GM21737 (cell line): ENCODE data around the gene SCG3.
A peak's percentile ranks its signal among the peaks of the same experiment; 100 is the strongest.

ENCODE experiments used
- ATAC-seq: cut with Tn5 transposase; IDR thresholded peaks from one replicate; pipeline ENCODE4 v1.9.1; 2021; ENCODE audit warnings: mild to moderate bottlenecking, moderate library complexity; ENCODE audit not compliant: unreplicated experiment

Gene SCG3

DNA sequence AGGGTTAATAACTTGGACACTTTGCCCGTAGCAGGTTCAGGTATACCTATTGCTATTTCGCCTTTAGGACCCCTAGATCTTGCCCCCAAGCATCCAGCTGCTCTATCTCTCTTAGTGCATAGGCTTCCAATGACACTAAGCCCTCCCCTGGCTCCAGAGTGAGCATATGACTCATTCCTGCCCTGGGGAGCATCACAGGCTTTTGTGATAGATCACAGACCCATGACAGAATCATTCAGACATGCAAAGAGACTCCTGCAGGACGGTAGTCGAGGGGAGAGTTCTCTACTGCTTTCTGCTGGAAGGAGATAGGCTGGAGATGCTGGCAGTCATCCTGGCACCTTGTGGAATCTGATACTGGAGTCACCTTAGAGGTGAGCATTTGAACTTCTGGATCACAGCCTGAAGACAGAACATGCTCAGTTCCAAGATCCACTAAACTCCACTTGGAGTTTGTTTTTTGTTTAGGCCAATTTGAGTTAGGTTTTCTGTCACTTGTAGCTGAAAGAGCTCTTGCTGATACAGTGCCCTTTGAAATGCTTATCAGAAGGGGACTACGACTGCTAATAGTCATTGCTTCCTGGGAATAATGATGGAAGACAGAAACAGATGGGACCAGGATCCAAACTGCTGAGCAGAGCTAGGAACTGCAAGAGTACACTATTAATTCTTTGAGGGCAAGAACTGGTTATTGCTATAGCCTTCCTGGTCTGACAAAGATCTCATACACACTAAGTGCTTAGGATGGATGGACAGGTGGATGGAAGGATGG is 45.2 kb downstream of the SCG3 start:
- peak; percentile 76 for ATAC-seq

DNA sequence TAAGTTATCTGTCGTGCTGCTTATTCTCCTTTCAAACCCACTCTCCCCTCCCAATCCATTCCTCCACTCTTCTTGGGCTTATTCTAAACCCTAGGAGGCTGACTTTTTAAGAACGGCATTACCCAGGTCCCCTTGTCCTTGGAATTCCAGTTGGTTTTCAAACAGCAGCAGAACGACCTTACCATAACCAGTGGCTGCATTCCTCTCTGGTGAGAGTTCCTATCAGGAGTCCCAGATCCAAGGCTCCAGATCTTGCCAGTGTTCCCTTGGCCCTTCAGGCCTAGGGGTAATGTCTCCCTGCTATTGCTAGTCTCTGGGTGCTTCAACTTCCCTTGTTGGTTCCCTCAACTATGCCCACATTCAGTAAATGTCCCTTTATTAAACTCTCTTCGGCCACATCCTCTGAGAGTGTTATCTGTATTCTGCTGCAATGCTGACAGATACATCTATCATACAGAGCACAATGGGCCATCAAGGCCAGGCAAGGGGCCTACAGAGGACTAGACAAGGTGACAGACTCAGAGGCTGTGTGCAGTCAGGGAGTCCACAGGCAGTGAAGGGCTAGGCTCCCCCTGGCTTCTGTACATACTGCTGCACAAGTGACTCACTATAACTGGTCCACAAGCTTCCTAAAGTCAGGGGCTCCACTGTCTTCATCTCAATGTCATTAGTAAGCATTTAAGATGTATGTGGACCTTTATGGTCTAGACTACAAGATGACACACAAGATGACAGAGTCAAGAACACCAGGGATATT is 46.0 kb downstream of the SCG3 start:
- ATAC-seq, result no peak

GRCh38 chr15:51731549-51732267 is 50.4 kb downstream of the SCG3 start:
- peak; percentile 50 for ATAC-seq

GRCh38 chr15:51732646-51733045 is 51.3 kb downstream of the SCG3 start:
- ATAC-seq, result no peak

DNA sequence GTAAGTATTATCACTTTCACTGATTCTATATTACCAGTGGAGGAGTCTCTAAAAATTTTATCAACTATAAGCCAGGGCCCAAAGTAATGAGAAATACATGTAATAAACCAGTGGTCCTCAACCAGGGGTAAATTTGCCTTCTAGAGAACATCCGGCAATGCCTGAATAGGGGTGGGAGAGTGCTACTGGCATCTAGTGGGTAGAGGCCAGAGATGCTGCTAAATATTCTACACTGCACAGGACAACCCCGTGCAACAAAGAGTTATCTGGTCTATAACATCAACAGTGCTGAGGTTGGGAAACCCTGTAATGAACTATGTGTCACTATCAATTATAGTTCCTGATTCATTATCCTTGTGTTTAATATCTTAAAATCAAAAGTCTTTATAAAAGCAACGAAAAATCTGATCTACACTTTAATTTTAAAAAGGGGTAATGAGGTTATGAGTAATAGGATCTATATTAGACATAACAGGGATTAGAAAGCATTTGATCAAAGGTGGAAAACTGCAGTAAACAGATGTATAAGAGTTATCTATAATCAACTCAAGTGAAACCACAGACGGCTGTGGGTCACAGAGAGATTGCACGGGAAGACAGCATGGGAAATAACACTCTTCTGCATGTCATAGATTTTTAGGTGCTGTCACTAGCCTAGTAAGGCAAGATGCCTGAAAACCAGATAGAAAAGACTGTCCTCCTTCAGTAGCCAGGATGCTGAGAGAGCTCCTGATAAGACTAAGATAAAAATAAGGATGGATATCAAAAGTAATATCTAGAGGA is 54.1 kb downstream of the SCG3 start:
- ATAC-seq, result no peak

GRCh38 chr15:51736069-51736468 is 54.8 kb downstream of the SCG3 start:
- ATAC-seq, result no peak

- peak; percentile 18 for ATAC-seq
These were observed 55.6 kb downstream of the SCG3 start for GRCh38 chr15:51736751-51737521.

GRCh38 chr15:51737522-51738305 is 56.4 kb downstream of the SCG3 start, which contains the start of gene LYSMD2:
LYSMD2 (minus strand) TSS chr15:51737655; CDS start chr15:51737622, 33 bp downstream.
- peak; percentile 41 for ATAC-seq

GRCh38 chr15:51738553-51738952 is 57.2 kb downstream of the SCG3 start:
- no peak for ATAC-seq

GRCh38 chr15:51739061-51739712 is 57.9 kb downstream of the SCG3 start:
- no peak for ATAC-seq

GRCh38 chr15:51749307-51749706 is 68.0 kb downstream of the SCG3 start:
- no peak for ATAC-seq

GRCh38 chr15:51750186-51750585 is 68.9 kb downstream of the SCG3 start:
- no peak for ATAC-seq

GRCh38 chr15:51750792-51751696 is 69.7 kb downstream of the SCG3 start, which contains the start of gene TMOD2:
TMOD2 (plus strand) TSS chr15:51751597; CDS start chr15:51766442, 14,845 bp downstream.
- ATAC-seq, result peak; percentile 69

GRCh38 chr15:51751697-51752683 is 70.7 kb downstream of the SCG3 start:
- peak; percentile 31 for ATAC-seq

GRCh38 chr15:51752888-51753287 is 71.6 kb downstream of the SCG3 start:
- ATAC-seq, result no peak

- ATAC-seq, result no peak
These were observed 73.0 kb downstream of the SCG3 start for GRCh38 chr15:51754267-51754666.
